WTC11 (cell line): ENCODE measurements around the gene ATP6V0B.

Experiments used
- ATF6 ChIP-seq: sonication (generic); formaldehyde crosslinking; IDR thresholded peaks from 2 replicates; pipeline ENCODE4 v1.8.1; 2023; ENCODE audit warnings: mild to moderate bottlenecking, missing genetic modification reagents
- CTCF ChIP-seq: fragments of 200-600 bp; IDR thresholded peaks from 2 replicates; pipeline ENCODE4 v1.8.0; 2022; ENCODE audit warnings: antibody characterized with exemption
- E2F1 ChIP-seq: sonication (generic); formaldehyde crosslinking; IDR thresholded peaks from 2 replicates; pipeline ENCODE4 v1.8.0; 2022; ENCODE audit warnings: mild to moderate bottlenecking, missing genetic modification reagents
- GABPB1 ChIP-seq: sonication (generic); formaldehyde crosslinking; IDR thresholded peaks from 2 replicates; pipeline ENCODE4 v1.8.1; 2023; ENCODE audit warnings: mild to moderate bottlenecking, missing genetic modification reagents
- KAT7 ChIP-seq: sonication (generic); formaldehyde crosslinking; IDR thresholded peaks from 2 replicates; pipeline ENCODE4 v1.8.1; 2023; ENCODE audit warnings: missing genetic modification reagents, mild to moderate bottlenecking, borderline replicate concordance
- MAX ChIP-seq: sonication (generic); formaldehyde crosslinking; IDR thresholded peaks from 2 replicates; pipeline ENCODE4 v1.8.0; 2022; ENCODE audit warnings: mild to moderate bottlenecking, missing genetic modification reagents
- MYBL2 ChIP-seq: sonication (generic); formaldehyde crosslinking; IDR thresholded peaks from 2 replicates; pipeline ENCODE4 v1.8.1; 2023; ENCODE audit warnings: mild to moderate bottlenecking, moderate library complexity, missing genetic modification reagents
- RELA ChIP-seq: sonication (generic); formaldehyde crosslinking; IDR thresholded peaks from 2 replicates; pipeline ENCODE4 v1.8.1; 2022; ENCODE audit warnings: missing genetic modification reagents, mild to moderate bottlenecking, borderline replicate concordance
- ZBTB43 ChIP-seq: sonication (generic); formaldehyde crosslinking; IDR thresholded peaks from 2 replicates; pipeline ENCODE4 v1.8.1; 2023; ENCODE audit warnings: mild to moderate bottlenecking, missing genetic modification reagents
- ZNF281 ChIP-seq: sonication (generic); formaldehyde crosslinking; IDR thresholded peaks from 2 replicates; pipeline ENCODE4 v1.8.0; 2023; ENCODE audit warnings: mild to moderate bottlenecking, missing genetic modification reagents

GRCh38 chr1:43947874-43948437, 26.8 kb upstream of the ATP6V0B start:
- no peak for TF ChIP-seq GABPB1
- TF ChIP-seq MYBL2 (CRISPR knock-in tag), result no peak
- TF ChIP-seq CTCF, result no peak
- TF ChIP-seq E2F1 (CRISPR knock-in tag), result no peak
- no peak for TF ChIP-seq RELA
- no peak for TF ChIP-seq KAT7 (CRISPR knock-in tag)
- TF ChIP-seq ATF6, result no peak
- no peak for TF ChIP-seq ZNF281 (CRISPR knock-in tag)
- no peak for TF ChIP-seq MAX (CRISPR knock-in tag)
- TF ChIP-seq ZBTB43 (CRISPR knock-in tag), result no peak
